ENCODE data around the gene AIFM3. TPM values are rescaled to one million over a fixed set of nuclear protein-coding genes. Genes with fewer than 3 reads are reported as not detected.

Gene AIFM3
- total and polyA plus RNA-seq, 5 donors from 2014 or later, result 0.49 TPM; not detected in 4

- no peak overlapping the region for H3K4me3 ChIP-seq (ENCODE audit: low read depth, low read length)
- DNase-seq (no peak), ATAC-seq (ENCODE audit: low read depth in 2 of 2) (no peak)
- peaks cover 0 to 9% (median under 1%) of the 10 kb centered on the region in 4 donors for H3K4me1 Mint-ChIP-seq
- H3K4me3 Mint-ChIP-seq, result no peak overlapping the region
- peaks cover 17% of the 10 kb centered on the region for H3K4me1 ChIP-seq (ENCODE audit: control insufficient read depth, insufficient read depth, low read length, poor library complexity, severe bottlenecking)
- H3K9me3 Mint-ChIP-seq, result peaks cover 0 to 1% (median 0%) of the 10 kb centered on the region in 7 donors
- H3K9me3 ChIP-seq (ENCODE audit: control insufficient read depth in 2 of 2, low read length in 2 of 2), result no peaks in the 10 kb centered on the region
- H3K27ac ChIP-seq (ENCODE audit: insufficient read depth, low read length, poor library complexity, severe bottlenecking), result no peak overlapping the region
- H3K27me3 Mint-ChIP-seq, result peaks cover 24% of the 10 kb centered on the region
- H3K27ac Mint-ChIP-seq, result no peak overlapping the region
- H3K36me3 ChIP-seq (ENCODE audit: control insufficient read depth, insufficient read depth, low read length), result peaks cover 36% of the 10 kb centered on the region
- peaks cover 6% of the 10 kb centered on the region for H3K36me3 Mint-ChIP-seq
- H3K27me3 ChIP-seq (ENCODE audit: control insufficient read depth, insufficient read depth, low read length), result no peaks in the 10 kb centered on the region
These were observed 11.5 kb upstream of the AIFM3 start for GRCh38 chr22:20955548-20955947.

- Mint-ChIP-seq H3K27ac (no peak overlapping the region), H3K4me3 (peak overlapping the region in 3 of 4 donors; percentile 30 to 52 (median 39)), H3K27me3 (peaks cover 29% of the 10 kb centered on the region), H3K9me3 (peaks cover 0 to 1% (median 0%) of the 10 kb centered on the region in 7 donors), H3K36me3 (peaks cover 6% of the 10 kb centered on the region), H3K4me1 (peaks cover 0 to 9% (median under 1%) of the 10 kb centered on the region in 4 donors)
- Histone ChIP-seq H3K27me3 (ENCODE audit: control insufficient read depth, insufficient read depth, low read length) (no peaks in the 10 kb centered on the region), H3K27ac (ENCODE audit: insufficient read depth, low read length, poor library complexity, severe bottlenecking) (no peak overlapping the region), H3K4me1 (ENCODE audit: control insufficient read depth, insufficient read depth, low read length, poor library complexity, severe bottlenecking) (peaks cover 17% of the 10 kb centered on the region), H3K4me3 (ENCODE audit: low read depth, low read length) (no peak overlapping the region), H3K9me3 (ENCODE audit: control insufficient read depth in 2 of 2, low read length in 2 of 2) (no peaks in the 10 kb centered on the region), H3K36me3 (ENCODE audit: control insufficient read depth, insufficient read depth, low read length) (peaks cover 26% of the 10 kb centered on the region)
- no peak for ATAC-seq (ENCODE audit: low read depth in 2 of 2)
- no peak for DNase-seq
These were observed 10.6 kb upstream of the AIFM3 start for GRCh38 chr22:20956258-20957101.

GRCh38 chr22:20957102-20957682 is 9.9 kb upstream of the AIFM3 start:
- H3K27me3 ChIP-seq (ENCODE audit: control insufficient read depth, insufficient read depth, low read length), result no peaks in the 10 kb centered on the region
- no peak overlapping the region for H3K4me3 ChIP-seq (ENCODE audit: low read depth, low read length)
- ATAC-seq (ENCODE audit: low read depth in 2 of 2), result no peak
- H3K9me3 ChIP-seq (ENCODE audit: control insufficient read depth in 2 of 2, low read length in 2 of 2), result no peaks in the 10 kb centered on the region
- H3K36me3 ChIP-seq (ENCODE audit: control insufficient read depth, insufficient read depth, low read length), result peaks cover 19% of the 10 kb centered on the region
- H3K27ac ChIP-seq (ENCODE audit: insufficient read depth, low read length, poor library complexity, severe bottlenecking), result no peak overlapping the region
- peaks cover 36% of the 10 kb centered on the region for H3K27me3 Mint-ChIP-seq
- DNase-seq, result no peak
- peaks cover 17% of the 10 kb centered on the region for H3K4me1 ChIP-seq (ENCODE audit: control insufficient read depth, insufficient read depth, low read length, poor library complexity, severe bottlenecking)
- no peak overlapping the region for H3K27ac Mint-ChIP-seq
- H3K9me3 Mint-ChIP-seq, result peaks cover 0 to 1% (median 0%) of the 10 kb centered on the region in 7 donors
- peaks cover 6% of the 10 kb centered on the region for H3K36me3 Mint-ChIP-seq
- H3K4me3 Mint-ChIP-seq, result peak overlapping the region in 1 of 4 donors; percentile 77
- peaks cover 0 to 13% (median 2%) of the 10 kb centered on the region in 4 donors for H3K4me1 Mint-ChIP-seq

- peaks cover 17% of the 10 kb centered on the region for H3K4me1 ChIP-seq (ENCODE audit: control insufficient read depth, insufficient read depth, low read length, poor library complexity, severe bottlenecking)
- no peaks in the 10 kb centered on the region for H3K27me3 ChIP-seq (ENCODE audit: control insufficient read depth, insufficient read depth, low read length)
- ATAC-seq (ENCODE audit: low read depth in 2 of 2) (no peak), DNase-seq (no peak)
- H3K36me3 Mint-ChIP-seq, result peaks cover 6% of the 10 kb centered on the region
- peaks cover 0 to 13% (median 1%) of the 10 kb centered on the region in 4 donors for H3K4me1 Mint-ChIP-seq
- peaks cover 0 to 1% (median 0%) of the 10 kb centered on the region in 7 donors for H3K9me3 Mint-ChIP-seq
- peaks cover 13% of the 10 kb centered on the region for H3K36me3 ChIP-seq (ENCODE audit: control insufficient read depth, insufficient read depth, low read length)
- peaks cover 42% of the 10 kb centered on the region for H3K27me3 Mint-ChIP-seq
- H3K4me3 Mint-ChIP-seq, result peak overlapping the region in 3 of 4 donors; percentile 26 to 88 (median 77)
- H3K27ac Mint-ChIP-seq, result no peak overlapping the region
- H3K4me3 ChIP-seq (ENCODE audit: low read depth, low read length), result no peak overlapping the region
- H3K9me3 ChIP-seq (ENCODE audit: control insufficient read depth in 2 of 2, low read length in 2 of 2), result no peaks in the 10 kb centered on the region
- H3K27ac ChIP-seq (ENCODE audit: insufficient read depth, low read length, poor library complexity, severe bottlenecking), result no peak overlapping the region
These were observed 9.2 kb upstream of the AIFM3 start for GRCh38 chr22:20957683-20958431.

- ATAC-seq (ENCODE audit: low read depth in 2 of 2) (no peak), DNase-seq (no peak)
- peaks cover 0 to 1% (median 0%) of the 10 kb centered on the region in 7 donors for H3K9me3 Mint-ChIP-seq
- peaks cover 0 to 21% (median 1%) of the 10 kb centered on the region in 4 donors for H3K4me1 Mint-ChIP-seq
- Histone ChIP-seq H3K36me3 (ENCODE audit: control insufficient read depth, insufficient read depth, low read length) (no peaks in the 10 kb centered on the region), H3K4me3 (ENCODE audit: low read depth, low read length) (no peak overlapping the region), H3K9me3 (ENCODE audit: control insufficient read depth in 2 of 2, low read length in 2 of 2) (no peaks in the 10 kb centered on the region), H3K27me3 (ENCODE audit: control insufficient read depth, insufficient read depth, low read length) (peaks cover 3% of the 10 kb centered on the region), H3K4me1 (ENCODE audit: control insufficient read depth, insufficient read depth, low read length, poor library complexity, severe bottlenecking) (peaks cover 24% of the 10 kb centered on the region), H3K27ac (ENCODE audit: insufficient read depth, low read length, poor library complexity, severe bottlenecking) (no peak overlapping the region)
- H3K36me3 Mint-ChIP-seq, result no peaks in the 10 kb centered on the region
- no peak overlapping the region for H3K27ac Mint-ChIP-seq
- H3K4me3 Mint-ChIP-seq, result peak overlapping the region in 1 of 4 donors; percentile 52
- peaks cover 55% of the 10 kb centered on the region for H3K27me3 Mint-ChIP-seq
These were observed 7.2 kb upstream of the AIFM3 start for GRCh38 chr22:20959578-20960461.

- H3K27ac ChIP-seq (ENCODE audit: insufficient read depth, low read length, poor library complexity, severe bottlenecking), result no peak overlapping the region
- Mint-ChIP-seq H3K27me3 (peaks cover 56% of the 10 kb centered on the region), H3K4me3 (peak overlapping the region in 1 of 4 donors; percentile 52), H3K27ac (no peak overlapping the region), H3K9me3 (peaks cover 0 to 1% (median 0%) of the 10 kb centered on the region in 7 donors), H3K36me3 (no peaks in the 10 kb centered on the region), H3K4me1 (peaks cover 0 to 21% (median 1%) of the 10 kb centered on the region in 4 donors)
- H3K4me3 ChIP-seq (ENCODE audit: low read depth, low read length), result no peak overlapping the region
- H3K4me1 ChIP-seq (ENCODE audit: control insufficient read depth, insufficient read depth, low read length, poor library complexity, severe bottlenecking), result peaks cover 29% of the 10 kb centered on the region
- H3K27me3 ChIP-seq (ENCODE audit: control insufficient read depth, insufficient read depth, low read length), result peaks cover 3% of the 10 kb centered on the region
- no peak for ATAC-seq (ENCODE audit: low read depth in 2 of 2)
- no peaks in the 10 kb centered on the region for H3K9me3 ChIP-seq (ENCODE audit: control insufficient read depth in 2 of 2, low read length in 2 of 2)
- no peaks in the 10 kb centered on the region for H3K36me3 ChIP-seq (ENCODE audit: control insufficient read depth, insufficient read depth, low read length)
- no peak for DNase-seq
These were observed 6.4 kb upstream of the AIFM3 start for GRCh38 chr22:20960609-20961008.

- no peak overlapping the region for H3K27ac Mint-ChIP-seq
- no peaks in the 10 kb centered on the region for H3K36me3 ChIP-seq (ENCODE audit: control insufficient read depth, insufficient read depth, low read length)
- peaks cover 19% of the 10 kb centered on the region for H3K4me1 ChIP-seq (ENCODE audit: control insufficient read depth, insufficient read depth, low read length, poor library complexity, severe bottlenecking)
- no peak overlapping the region for H3K27ac ChIP-seq (ENCODE audit: insufficient read depth, low read length, poor library complexity, severe bottlenecking)
- H3K27me3 Mint-ChIP-seq, result peaks cover 60% of the 10 kb centered on the region
- H3K36me3 Mint-ChIP-seq, result no peaks in the 10 kb centered on the region
- DNase-seq (no peak), ATAC-seq (ENCODE audit: low read depth in 2 of 2) (no peak)
- H3K27me3 ChIP-seq (ENCODE audit: control insufficient read depth, insufficient read depth, low read length), result peaks cover 3% of the 10 kb centered on the region
- no peak overlapping the region for H3K4me3 ChIP-seq (ENCODE audit: low read depth, low read length)
- peaks cover 0 to 1% (median 0%) of the 10 kb centered on the region in 7 donors for H3K9me3 Mint-ChIP-seq
- no peak overlapping the region for H3K4me3 Mint-ChIP-seq
- H3K9me3 ChIP-seq (ENCODE audit: control insufficient read depth in 2 of 2, low read length in 2 of 2), result no peaks in the 10 kb centered on the region
- H3K4me1 Mint-ChIP-seq, result peaks cover 0 to 17% (median 1%) of the 10 kb centered on the region in 4 donors
These were observed 4.5 kb upstream of the AIFM3 start for GRCh38 chr22:20962491-20962945.

All from CD4-positive, CD25-positive, alpha-beta regulatory T cell (primary cell).